Mucosa of descending colon (tissue), 3 donors: ENCODE measurements around the gene CD74. TPM values are rescaled to one million over a fixed set of nuclear protein-coding genes. Genes with fewer than 3 reads are reported as not detected.
A peak's percentile ranks its signal among the peaks of the same experiment; 100 is the strongest.

Source experiments
- ATAC-seq: fragments of 200-7000 bp; cut with Tn5 transposase; one replicate; pipeline ENCODE4 v1.9.1; 2020; ENCODE audit warnings: mild to moderate bottlenecking, moderate library complexity
- DNase-seq, 3 donors: peaks; one replicate each; pipeline ENCODE4 v3.0.0-alpha.2; 2020
- H3K36me3 ChIP-seq: fragments of 200-600 bp; one replicate; pipeline ENCODE4 v1.8.0; 2021; ENCODE audit warnings: low read depth, mild to moderate bottlenecking
- H3K4me1 ChIP-seq: fragments of 200-600 bp; one replicate; pipeline ENCODE4 v1.8.0; 2021; ENCODE audit warnings: low read depth, mild to moderate bottlenecking
- H3K4me3 ChIP-seq: fragments of 200-600 bp; one replicate; pipeline ENCODE4 v1.8.0; 2021; ENCODE audit warnings: mild to moderate bottlenecking
- H3K9me3 ChIP-seq: fragments of 200-600 bp; one replicate; pipeline ENCODE4 v1.8.0; 2021; ENCODE audit warnings: mild to moderate bottlenecking
- CTCF ChIP-seq: fragments of 200-600 bp; IDR thresholded peaks from one replicate; pipeline ENCODE4 v1.8.0; 2022; ENCODE audit warnings: antibody characterized with exemption, mild to moderate bottlenecking
- intact Hi-C, 2 donors: fragments of 100-400 bp; cut with DNase I in 1 of 2; cut with micrococcal nuclease in 1 of 2; formaldehyde crosslinking; loops; one replicate each; pipeline versions ENCODE4 v1.11.0 to v1.11.1; 2022; cut with DNase I, micrococcal nuclease
- total RNA-seq, 3 donors: library from RNA; stranded (reverse); fragmentation: NEBNext Ultra II Directional in 2 of 3; extraction: Animal tissue kit (Norgen Biotek cat#: 25700) in 2 of 3; gene quantifications; one replicate each; pipeline versions ENCODE4 v1.2.1 to v1.2.4, GENCODE V29; 2021 to 2023
- donor health status: DM: no; HTN: no; CAD: no; lungs with moderate emphysema.
- donor health status: DM: no; HTN: no; CAD: no.
- donor health status: DM: no; HTN: yes; CAD: no.

The CD74 gene
- total RNA-seq, 3 donors from 2014 or later, result 198 to 1,033 (median 284) TPM

- intact Hi-C loops, result no loop called here
- ATAC-seq (no peak), DNase-seq (peak in 1 of 3 donors; percentile 26)
- H3K36me3 ChIP-seq, result no peaks in the 10 kb centered on the region
- no peaks in the 10 kb centered on the region for H3K9me3 ChIP-seq
- H3K4me1 ChIP-seq, result peaks cover 6% of the 10 kb centered on the region
- TF ChIP-seq CTCF, result no peak
- H3K4me3 ChIP-seq, result no peak overlapping the region
Observed at GRCh38 chr5:150406103-150406722, 6.5 kb downstream of the CD74 start.

- no peaks in the 10 kb centered on the region for H3K9me3 ChIP-seq
- DNase-seq (peak in 1 of 3 donors; percentile 5), ATAC-seq (no peak)
- TF ChIP-seq CTCF, result no peak
- peaks cover 4% of the 10 kb centered on the region for H3K4me1 ChIP-seq
- no peaks in the 10 kb centered on the region for H3K36me3 ChIP-seq
- intact Hi-C loops, result no loop called here
- H3K4me3 ChIP-seq, result no peak overlapping the region
Observed at GRCh38 chr5:150404941-150405816, 7.5 kb downstream of the CD74 start.

GRCh38 chr5:150404535-150404934, 8.2 kb downstream of the CD74 start:
- TF ChIP-seq CTCF, result no peak
- Histone ChIP-seq H3K4me1 (no peaks in the 10 kb centered on the region), H3K36me3 (no peaks in the 10 kb centered on the region), H3K4me3 (no peak overlapping the region), H3K9me3 (no peaks in the 10 kb centered on the region)
- no peak for ATAC-seq
- intact Hi-C loops, result no loop called here
- DNase-seq, result no peak

GRCh38 chr5:150404121-150404520, 8.6 kb downstream of the CD74 start:
- H3K36me3 ChIP-seq, result no peaks in the 10 kb centered on the region
- ATAC-seq, result no peak
- no peak for TF ChIP-seq CTCF
- no peaks in the 10 kb centered on the region for H3K9me3 ChIP-seq
- DNase-seq, result no peak
- no peak overlapping the region for H3K4me3 ChIP-seq
- intact Hi-C loops, result no loop called here
- H3K4me1 ChIP-seq, result no peaks in the 10 kb centered on the region

- no peak for ATAC-seq
- H3K36me3 ChIP-seq, result no peaks in the 10 kb centered on the region
Observed at GRCh38 chr5:150402901-150403342, 9.8 kb downstream of the CD74 start.

More at GRCh38 chr5:150402901-150403342, 9.8 kb downstream of the CD74 start:
- no peaks in the 10 kb centered on the region for H3K9me3 ChIP-seq
- TF ChIP-seq CTCF, result no peak
- H3K4me1 ChIP-seq, result no peaks in the 10 kb centered on the region
- H3K4me3 ChIP-seq, result no peak overlapping the region
- DNase-seq, result no peak
- intact Hi-C loops, result no loop called here
